Neural progenitor cell (in vitro differentiated cells): ENCODE results near the gene WDR37.

Source experiments
- CTCF ChIP-seq: fragments of 200-600 bp; sonication (generic); IDR thresholded peaks from 2 replicates; pipeline ENCODE4 v1.5.1; 2017; ENCODE audit warnings: antibody characterized with exemption, mild to moderate bottlenecking
- EZH2 ChIP-seq: fragments of 200-600 bp; sonication (generic); IDR thresholded peaks from 2 replicates; pipeline ENCODE4 v1.6.1; 2017; ENCODE audit warnings: antibody characterized with exemption, mild to moderate bottlenecking, moderate library complexity
- EZH2phosphoT487 ChIP-seq: fragments of 200-600 bp; sonication (generic); IDR thresholded peaks from 2 replicates; pipeline ENCODE4 v1.6.1; 2017; ENCODE audit warnings: antibody characterized with exemption

- no peak for TF ChIP-seq CTCF
- TF ChIP-seq EZH2 = no peak
- no peak for TF ChIP-seq EZH2phosphoT487
Observed at GRCh38 chr10:1048349-1048731, 7.8 kb upstream of the WDR37 start.
